ENCODE results near the gene TMEM30B. TPM values are rescaled to one million over a fixed set of nuclear protein-coding genes. Genes with fewer than 3 reads are reported as not detected.
"Not testable (repeated sequence)": the region's sequence is repeated elsewhere in the genome, so short reads cannot be mapped to it uniquely, and the experiment has no call there.

TMEM30B gene
- total RNA-seq, 1 donor from 2014 or later, result under 0.01 TPM

GRCh38 chr14:61239285-61239684 lies 41.9 kb downstream of the TMEM30B start:
- DNase-seq (ENCODE audit: low spot score in 2 of 2); FAIRE-seq: not testable (repeated sequence)

GRCh38 chr14:61238611-61239245 lies 42.4 kb downstream of the TMEM30B start:
- FAIRE-seq, result no peak
- no peak for DNase-seq (ENCODE audit: low spot score in 2 of 2)

- no peak for DNase-seq (ENCODE audit: low spot score in 2 of 2)
- no peak for FAIRE-seq
These were observed 46.8 kb downstream of the TMEM30B start for GRCh38 chr14:61234215-61234916.

GRCh38 chr14:61233436-61233956 lies 47.6 kb downstream of the TMEM30B start:
- no peak for FAIRE-seq
- no peak for DNase-seq (ENCODE audit: low spot score in 2 of 2)

- DNase-seq (ENCODE audit: low spot score in 2 of 2) (no peak), FAIRE-seq (no peak)
These were observed 49.3 kb downstream of the TMEM30B start for GRCh38 chr14:61231810-61232209.

- DNase-seq (ENCODE audit: low spot score in 2 of 2), result no peak
- FAIRE-seq, result no peak
These were observed 51.2 kb downstream of the TMEM30B start for GRCh38 chr14:61229981-61230380.

GRCh38 chr14:61229475-61229888 lies 51.7 kb downstream of the TMEM30B start:
- FAIRE-seq, result no peak

GRCh38 chr14:61227884-61228591 lies 53.1 kb downstream of the TMEM30B start:
- FAIRE-seq, result no peak
- no peak for DNase-seq (ENCODE audit: low spot score in 2 of 2)

More at GRCh38 chr14:61229475-61229888, 51.7 kb downstream of the TMEM30B start:
- DNase-seq (ENCODE audit: low spot score in 2 of 2), result no peak

Other genes with a start within 250 kb of the TMEM30B start
- gene PRKCH, start 40.2 kb upstream of the TMEM30B start, total RNA-seq, result 21.6 TPM